ENCODE measurements around the gene NOS1AP.

NOS1AP gene

DNA sequence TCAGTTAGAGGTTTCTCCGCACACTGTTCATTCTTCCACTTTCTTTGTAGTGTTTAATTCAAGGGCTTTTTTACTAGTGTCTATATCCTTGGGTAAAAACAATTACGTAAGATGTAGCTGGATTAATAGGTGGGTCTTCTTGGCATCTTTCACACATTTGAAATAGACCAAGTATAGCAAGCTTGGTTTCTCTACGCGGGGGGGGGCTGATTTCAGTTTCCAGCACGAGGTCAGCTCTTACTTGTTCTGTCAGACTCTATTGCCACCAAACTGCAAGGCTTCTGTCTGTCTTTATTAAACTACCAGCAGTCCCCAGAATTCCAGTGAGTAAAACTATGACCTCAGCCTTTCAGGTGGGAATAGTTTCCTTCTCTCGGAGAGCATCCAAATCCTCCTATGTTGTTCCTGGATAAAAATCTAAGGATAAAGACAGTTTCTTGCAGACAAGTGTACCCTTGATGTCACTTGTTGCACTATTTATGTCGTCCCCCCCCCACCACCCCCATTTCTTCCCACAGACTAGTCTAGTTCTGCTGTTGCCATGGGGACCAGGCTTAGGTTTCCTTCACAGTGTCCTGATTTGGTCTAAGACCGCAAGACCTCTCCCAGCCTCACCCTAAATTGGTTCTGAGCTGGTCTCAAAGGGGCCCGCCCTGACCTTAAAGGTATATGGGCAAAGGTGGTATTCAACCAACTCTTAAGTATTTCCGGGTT, 290.2 kb downstream of the NOS1AP start:
- no peaks in the 10 kb centered on the region for H3K79me2 ChIP-seq (ENCODE audit: insufficient read depth, low read length)
- H3F3A ChIP-seq (ENCODE audit: insufficient read depth, low read length), result no peaks in the 10 kb centered on the region
- TF ChIP-seq, protein P1, sequence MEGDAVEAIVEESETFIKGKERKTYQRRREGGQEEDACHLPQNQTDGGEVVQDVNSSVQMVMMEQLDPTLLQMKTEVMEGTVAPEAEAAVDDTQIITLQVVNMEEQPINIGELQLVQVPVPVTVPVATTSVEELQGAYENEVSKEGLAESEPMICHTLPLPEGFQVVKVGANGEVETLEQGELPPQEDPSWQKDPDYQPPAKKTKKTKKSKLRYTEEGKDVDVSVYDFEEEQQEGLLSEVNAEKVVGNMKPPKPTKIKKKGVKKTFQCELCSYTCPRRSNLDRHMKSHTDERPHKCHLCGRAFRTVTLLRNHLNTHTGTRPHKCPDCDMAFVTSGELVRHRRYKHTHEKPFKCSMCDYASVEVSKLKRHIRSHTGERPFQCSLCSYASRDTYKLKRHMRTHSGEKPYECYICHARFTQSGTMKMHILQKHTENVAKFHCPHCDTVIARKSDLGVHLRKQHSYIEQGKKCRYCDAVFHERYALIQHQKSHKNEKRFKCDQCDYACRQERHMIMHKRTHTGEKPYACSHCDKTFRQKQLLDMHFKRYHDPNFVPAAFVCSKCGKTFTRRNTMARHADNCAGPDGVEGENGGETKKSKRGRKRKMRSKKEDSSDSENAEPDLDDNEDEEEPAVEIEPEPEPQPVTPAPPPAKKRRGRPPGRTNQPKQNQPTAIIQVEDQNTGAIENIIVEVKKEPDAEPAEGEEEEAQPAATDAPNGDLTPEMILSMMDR (IDR thresholded peaks at IDR 0.05; ENCODE audit: low read length), result no peak
- TF ChIP-seq EZH2 (IDR thresholded peaks at IDR 0.05; ENCODE audit: borderline replicate concordance, low read length), result no peak
- H3K4me3 ChIP-seq (ENCODE audit: low read depth, low read length, poor library complexity, severe bottlenecking), result no peak overlapping the region
- no peak overlapping the region for H3K4me2 ChIP-seq (ENCODE audit: low read length)
- no peak overlapping the region for H3K27ac ChIP-seq (ENCODE audit: low read depth, low read length, poor library complexity, severe bottlenecking)
- no peaks in the 10 kb centered on the region for H3K9me2 ChIP-seq (ENCODE audit: low read depth, low read length)
- no peak overlapping the region for H2AFZ ChIP-seq (ENCODE audit: low read length)
- H3K27me3 ChIP-seq (ENCODE audit: insufficient read depth, low read length), result 0 out of 2 replicates have a peak, but pooled peaks cover 2% of the 10 kb centered on the region
- no peak overlapping the region for H3K9ac ChIP-seq (ENCODE audit: low read length)
- H3K9me3 ChIP-seq (ENCODE audit: low read length), result no peaks in the 10 kb centered on the region
- no peaks in the 10 kb centered on the region for H4K20me1 ChIP-seq (ENCODE audit: insufficient read depth, low read length)
- no peaks in the 10 kb centered on the region for H3K36me3 ChIP-seq (ENCODE audit: insufficient read depth, low read length)
- no peaks in the 10 kb centered on the region for H3K4me1 ChIP-seq (ENCODE audit: insufficient read depth, low read length, severe bottlenecking)

DNA sequence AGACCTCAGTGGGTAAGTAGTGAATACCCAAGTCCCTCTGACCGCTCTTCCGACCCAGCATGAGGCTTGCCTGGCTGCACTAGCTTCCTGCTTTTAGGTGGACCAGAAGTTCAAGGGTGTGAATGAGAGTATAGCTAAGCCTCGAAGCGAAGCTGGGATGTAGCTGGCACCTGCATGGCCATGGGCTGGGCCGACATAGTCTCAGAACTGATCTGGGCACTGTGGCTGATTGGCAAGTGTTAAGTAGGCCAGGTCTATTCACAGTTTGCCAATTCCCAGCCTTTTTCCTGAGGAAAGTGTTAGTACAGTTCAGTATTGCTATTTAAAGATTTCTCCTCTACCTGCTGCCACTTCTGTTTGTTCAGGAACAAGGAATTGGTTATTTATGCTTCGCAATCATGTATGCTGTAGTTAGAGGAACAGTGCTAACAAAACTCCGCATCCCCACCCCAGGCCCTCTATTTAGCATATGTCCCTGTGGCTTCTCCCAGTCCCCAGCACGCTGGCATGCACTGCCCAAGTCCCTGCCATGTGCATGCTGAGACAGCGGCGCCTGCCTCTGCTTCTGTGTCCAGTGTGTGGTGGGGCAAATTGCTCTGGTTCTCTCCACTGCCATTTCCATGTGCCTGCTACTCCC, 290.9 kb downstream of the NOS1AP start:
- H3K4me3 ChIP-seq (ENCODE audit: low read depth, low read length, poor library complexity, severe bottlenecking), result no peak overlapping the region
- no peak overlapping the region for H3K27ac ChIP-seq (ENCODE audit: low read depth, low read length, poor library complexity, severe bottlenecking)
- no peak overlapping the region for H3K4me2 ChIP-seq (ENCODE audit: low read length)
- H3K9me3 ChIP-seq (ENCODE audit: low read length), result no peaks in the 10 kb centered on the region
- no peaks in the 10 kb centered on the region for H4K20me1 ChIP-seq (ENCODE audit: insufficient read depth, low read length)
- H3K79me2 ChIP-seq (ENCODE audit: insufficient read depth, low read length), result no peaks in the 10 kb centered on the region
- TF ChIP-seq EZH2 (IDR thresholded peaks at IDR 0.05; ENCODE audit: borderline replicate concordance, low read length), result no peak
- TF ChIP-seq, protein P1 (IDR thresholded peaks at IDR 0.05; ENCODE audit: low read length), result no peak
- H3K9ac ChIP-seq (ENCODE audit: low read length), result no peak overlapping the region
- no peaks in the 10 kb centered on the region for H3K9me2 ChIP-seq (ENCODE audit: low read depth, low read length)
- H3K4me1 ChIP-seq (ENCODE audit: insufficient read depth, low read length, severe bottlenecking), result no peaks in the 10 kb centered on the region
- no peak overlapping the region for H2AFZ ChIP-seq (ENCODE audit: low read length)
- no peaks in the 10 kb centered on the region for H3F3A ChIP-seq (ENCODE audit: insufficient read depth, low read length)
- H3K36me3 ChIP-seq (ENCODE audit: insufficient read depth, low read length), result no peaks in the 10 kb centered on the region
- 0 out of 2 replicates have a peak, but pooled peaks cover 2% of the 10 kb centered on the region for H3K27me3 ChIP-seq (ENCODE audit: insufficient read depth, low read length)

DNA sequence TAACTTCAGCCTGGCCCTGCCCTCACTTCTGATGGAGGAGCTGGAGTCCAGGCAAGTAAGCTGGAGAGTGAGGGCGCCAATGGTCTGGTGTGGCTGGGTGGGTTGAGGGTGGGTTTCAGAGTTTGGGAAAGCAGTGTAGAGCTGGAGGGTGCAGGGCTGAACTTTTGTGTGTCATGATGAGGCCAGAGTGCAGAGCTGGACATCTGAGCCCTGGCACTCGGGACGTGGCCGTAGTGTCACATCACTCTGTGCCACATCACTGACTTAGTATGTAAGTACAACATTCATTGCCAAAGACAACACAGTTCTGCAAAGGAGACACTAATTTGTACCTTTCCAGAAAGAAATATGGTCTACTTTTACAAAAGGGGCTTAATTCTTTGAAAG, 291.4 kb downstream of the NOS1AP start:
- Histone ChIP-seq H3F3A (ENCODE audit: insufficient read depth, low read length) (no peaks in the 10 kb centered on the region), H3K9me2 (ENCODE audit: low read depth, low read length) (no peaks in the 10 kb centered on the region), H3K27me3 (ENCODE audit: insufficient read depth, low read length) (0 out of 2 replicates have a peak, but pooled peaks cover 2% of the 10 kb centered on the region), H3K4me1 (ENCODE audit: insufficient read depth, low read length, severe bottlenecking) (no peaks in the 10 kb centered on the region), H4K20me1 (ENCODE audit: insufficient read depth, low read length) (no peaks in the 10 kb centered on the region), H3K79me2 (ENCODE audit: insufficient read depth, low read length) (no peaks in the 10 kb centered on the region), H2AFZ (ENCODE audit: low read length) (no peak overlapping the region), H3K36me3 (ENCODE audit: insufficient read depth, low read length) (no peaks in the 10 kb centered on the region), H3K27ac (ENCODE audit: low read depth, low read length, poor library complexity, severe bottlenecking) (no peak overlapping the region), H3K9ac (ENCODE audit: low read length) (no peak overlapping the region), H3K4me2 (ENCODE audit: low read length) (no peak overlapping the region), H3K9me3 (ENCODE audit: low read length) (no peaks in the 10 kb centered on the region), H3K4me3 (ENCODE audit: low read depth, low read length, poor library complexity, severe bottlenecking) (no peak overlapping the region)
- TF ChIP-seq, protein P1 (IDR thresholded peaks at IDR 0.05; ENCODE audit: low read length), result no peak
- no peak for TF ChIP-seq EZH2 (IDR thresholded peaks at IDR 0.05; ENCODE audit: borderline replicate concordance, low read length)

All from OCI-LY1 (cell line).